ENCODE data around the gene PLCH2.

The PLCH2 gene

GRCh38 chr1:2474104-2474844, 1.8 kb upstream of the PLCH2 start:
- no peak for DNase-seq (ENCODE audit: extremely low read depth in 1 of 2, low read depth in 1 of 2)

- DNase-seq (ENCODE audit: extremely low read depth in 1 of 2, low read depth in 1 of 2), result no peak
These were observed 1.1 kb upstream of the PLCH2 start for GRCh38 chr1:2474933-2475371.

- no peak for DNase-seq (ENCODE audit: extremely low read depth in 1 of 2, low read depth in 1 of 2)
These were observed 518 bp upstream of the PLCH2 start for GRCh38 chr1:2475571-2475970.

- no peak for DNase-seq (ENCODE audit: extremely low read depth in 1 of 2, low read depth in 1 of 2)
These were observed 1.2 kb downstream of the PLCH2 start for GRCh38 chr1:2477309-2477708.

GRCh38 chr1:2477791-2478499, 1.9 kb downstream of the PLCH2 start:
- no peak for DNase-seq (ENCODE audit: extremely low read depth in 1 of 2, low read depth in 1 of 2)

GRCh38 chr1:2479186-2479585, 3.1 kb downstream of the PLCH2 start:
- DNase-seq (ENCODE audit: extremely low read depth in 1 of 2, low read depth in 1 of 2), result no peak

GRCh38 chr1:2479618-2480017, 3.5 kb downstream of the PLCH2 start:
- DNase-seq (ENCODE audit: extremely low read depth in 1 of 2, low read depth in 1 of 2), result no peak

GRCh38 chr1:2480236-2480985, 4.3 kb downstream of the PLCH2 start:
- DNase-seq (ENCODE audit: extremely low read depth in 1 of 2, low read depth in 1 of 2), result no peak

- DNase-seq (ENCODE audit: extremely low read depth in 1 of 2, low read depth in 1 of 2), result no peak
These were observed 4.9 kb downstream of the PLCH2 start for GRCh38 chr1:2480986-2481364.

GRCh38 chr1:2481885-2482284, 5.8 kb downstream of the PLCH2 start:
- DNase-seq (ENCODE audit: extremely low read depth in 1 of 2, low read depth in 1 of 2), result no peak

- DNase-seq (ENCODE audit: extremely low read depth in 1 of 2, low read depth in 1 of 2), result no peak
These were observed 6.5 kb downstream of the PLCH2 start for GRCh38 chr1:2482588-2482987.

- DNase-seq (ENCODE audit: extremely low read depth in 1 of 2, low read depth in 1 of 2), result no peak
These were observed 6.9 kb downstream of the PLCH2 start for GRCh38 chr1:2483026-2483425.

- no peak for DNase-seq (ENCODE audit: extremely low read depth in 1 of 2, low read depth in 1 of 2)
These were observed 7.9 kb downstream of the PLCH2 start for GRCh38 chr1:2483970-2484369.

GRCh38 chr1:2486041-2486440, 10.0 kb downstream of the PLCH2 start:
- DNase-seq (ENCODE audit: extremely low read depth in 1 of 2, low read depth in 1 of 2), result no peak

- DNase-seq (ENCODE audit: extremely low read depth in 1 of 2, low read depth in 1 of 2), result no peak
These were observed 10.5 kb downstream of the PLCH2 start for GRCh38 chr1:2486558-2486957.

- DNase-seq (ENCODE audit: extremely low read depth in 1 of 2, low read depth in 1 of 2), result no peak
These were observed 12.6 kb downstream of the PLCH2 start for GRCh38 chr1:2488688-2489087.

- DNase-seq (ENCODE audit: extremely low read depth in 1 of 2, low read depth in 1 of 2), result no peak
These were observed 13.5 kb downstream of the PLCH2 start for GRCh38 chr1:2489615-2490014.

- DNase-seq (ENCODE audit: extremely low read depth in 1 of 2, low read depth in 1 of 2), result no peak
These were observed 16.0 kb downstream of the PLCH2 start for GRCh38 chr1:2492091-2492490.

- no peak for DNase-seq (ENCODE audit: extremely low read depth in 1 of 2, low read depth in 1 of 2)
These were observed 17.1 kb downstream of the PLCH2 start for GRCh38 chr1:2493218-2493617.

- DNase-seq (ENCODE audit: extremely low read depth in 1 of 2, low read depth in 1 of 2), result no peak
These were observed 17.7 kb downstream of the PLCH2 start for GRCh38 chr1:2493691-2494322.

- no peak for DNase-seq (ENCODE audit: extremely low read depth in 1 of 2, low read depth in 1 of 2)
These were observed 18.2 kb downstream of the PLCH2 start for GRCh38 chr1:2494323-2494693.

Measured in stimulated activated CD8-positive, alpha-beta memory T cell treated with anti-CD3 and anti-CD28 coated beads, Interleukin-7, amount 100 ng/mL, for 48 hours (primary cell).